Right atrium auricular region (tissue), 2 donors: ENCODE results near the gene ZBTB21. TPM values are rescaled to one million over a fixed set of nuclear protein-coding genes. Genes with fewer than 3 reads are reported as not detected.

Source experiments
- DNase-seq: peaks from one replicate; pipeline ENCODE4 v3.0.0-alpha.2; 2019; ENCODE audit warnings: low spot score
- H3K27ac ChIP-seq, 2 donors: fragments of 200-600 bp; sonication (generic); 1 replicate in 1 of 2; 2 replicates in 1 of 2; pipeline ENCODE4 v1.5.1; 2016 to 2019
- H3K27me3 ChIP-seq, 2 donors: fragments of 200-600 bp; sonication (generic); one replicate each; pipeline versions ENCODE4 v1.5.1 to v1.6.0; 2017 to 2019
- H3K36me3 ChIP-seq: fragments of 200-600 bp; sonication (generic); one replicate; pipeline ENCODE4 v1.5.1; 2016
- H3K4me1 ChIP-seq, 2 donors: fragments of 200-600 bp; sonication (generic); one replicate each; pipeline versions ENCODE4 v1.5.1 to v1.6.0; 2017 to 2019
- H3K4me3 ChIP-seq, 2 donors: fragments of 200-600 bp; sonication (generic); 1 replicate in 1 of 2; 2 replicates in 1 of 2; pipeline ENCODE4 v1.5.1; 2017 to 2019; ENCODE audit warnings: mild to moderate bottlenecking in 1 of 2, moderate library complexity in 1 of 2
- H3K9me3 ChIP-seq, 2 donors: fragments of 200-600 bp; sonication (generic); one replicate each; pipeline ENCODE4 v1.5.1; 2019
- total RNA-seq, 2 donors: library from RNA; depleted of rRNA; stranded (reverse); fragments of >200 nt; gene quantifications; one replicate each; pipeline ENCODE4 v1.1.0, GENCODE V29; 2016
- TF ChIP-seq, protein P1 (sequence below), 2 donors: fragments of 200-600 bp; sonication (generic); IDR thresholded peaks; one replicate each; pipeline ENCODE4 v1.5.1; 2019; ENCODE audit warnings: antibody characterized with exemption in 2 of 2

ZBTB21 gene
- total RNA-seq, 2 donors from 2014 or later, result 5.5 to 10.3 TPM

DNA sequence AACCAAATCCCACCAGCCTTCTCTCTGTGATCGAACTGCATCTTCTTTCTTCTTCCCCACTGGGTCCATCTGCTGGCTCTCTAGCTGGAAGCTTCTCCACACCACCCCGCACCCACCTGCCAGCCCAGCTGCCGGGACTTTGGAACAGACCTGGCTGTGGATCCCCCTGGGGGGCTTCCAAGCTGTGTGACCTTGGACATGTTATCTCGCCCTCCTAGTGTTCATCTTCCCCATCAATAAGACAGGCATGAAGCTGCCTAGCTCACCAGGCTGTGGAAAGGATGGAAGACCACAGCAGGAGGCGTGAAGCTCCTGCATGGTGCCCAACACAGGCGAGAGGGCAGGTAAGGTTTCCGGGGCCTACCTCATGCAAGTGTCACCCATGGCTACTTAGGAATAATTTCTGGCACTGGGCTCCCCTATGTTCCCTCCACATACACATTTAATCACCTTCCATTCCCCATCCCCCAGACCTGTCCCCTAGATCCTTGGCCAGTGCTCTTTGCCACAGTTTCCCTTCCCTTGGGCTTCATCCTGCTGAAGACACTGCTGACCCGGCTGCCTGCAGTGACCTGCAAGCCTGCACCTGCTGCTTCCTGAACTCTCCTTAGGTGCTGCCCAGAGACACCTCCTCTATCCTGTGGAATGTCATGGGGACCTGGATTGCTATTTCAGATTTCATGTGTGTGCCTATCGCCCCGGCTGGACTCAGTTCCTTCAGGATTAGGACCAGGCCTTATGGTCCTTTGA, 43.1 kb downstream of the ZBTB21 start:
- TF ChIP-seq, protein P1, sequence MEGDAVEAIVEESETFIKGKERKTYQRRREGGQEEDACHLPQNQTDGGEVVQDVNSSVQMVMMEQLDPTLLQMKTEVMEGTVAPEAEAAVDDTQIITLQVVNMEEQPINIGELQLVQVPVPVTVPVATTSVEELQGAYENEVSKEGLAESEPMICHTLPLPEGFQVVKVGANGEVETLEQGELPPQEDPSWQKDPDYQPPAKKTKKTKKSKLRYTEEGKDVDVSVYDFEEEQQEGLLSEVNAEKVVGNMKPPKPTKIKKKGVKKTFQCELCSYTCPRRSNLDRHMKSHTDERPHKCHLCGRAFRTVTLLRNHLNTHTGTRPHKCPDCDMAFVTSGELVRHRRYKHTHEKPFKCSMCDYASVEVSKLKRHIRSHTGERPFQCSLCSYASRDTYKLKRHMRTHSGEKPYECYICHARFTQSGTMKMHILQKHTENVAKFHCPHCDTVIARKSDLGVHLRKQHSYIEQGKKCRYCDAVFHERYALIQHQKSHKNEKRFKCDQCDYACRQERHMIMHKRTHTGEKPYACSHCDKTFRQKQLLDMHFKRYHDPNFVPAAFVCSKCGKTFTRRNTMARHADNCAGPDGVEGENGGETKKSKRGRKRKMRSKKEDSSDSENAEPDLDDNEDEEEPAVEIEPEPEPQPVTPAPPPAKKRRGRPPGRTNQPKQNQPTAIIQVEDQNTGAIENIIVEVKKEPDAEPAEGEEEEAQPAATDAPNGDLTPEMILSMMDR (IDR thresholded peaks at IDR 0.05), result no peak
- no peaks in the 10 kb centered on the region for H3K4me1 ChIP-seq
- no peak overlapping the region for H3K27ac ChIP-seq
- no peaks in the 10 kb centered on the region for H3K36me3 ChIP-seq
- DNase-seq, result peak; percentile 47
- no peaks in the 10 kb centered on the region for H3K27me3 ChIP-seq
- no peak overlapping the region for H3K4me3 ChIP-seq
- no peaks in the 10 kb centered on the region for H3K9me3 ChIP-seq

- H3K27ac ChIP-seq, result no peak overlapping the region
- no peaks in the 10 kb centered on the region for H3K36me3 ChIP-seq
- H3K9me3 ChIP-seq, result no peaks in the 10 kb centered on the region
- H3K4me1 ChIP-seq, result no peaks in the 10 kb centered on the region
- TF ChIP-seq, protein P1 (IDR thresholded peaks at IDR 0.05), result no peak
- DNase-seq, result peak; percentile 30
- H3K27me3 ChIP-seq, result no peaks in the 10 kb centered on the region
- H3K4me3 ChIP-seq, result no peak overlapping the region
Observed at GRCh38 chr21:41966041-41966833, 43.9 kb downstream of the ZBTB21 start.

- no peaks in the 10 kb centered on the region for H3K4me1 ChIP-seq
- H3K36me3 ChIP-seq, result no peaks in the 10 kb centered on the region
- DNase-seq, result peak; percentile 7
- H3K27ac ChIP-seq, result no peak overlapping the region
- no peaks in the 10 kb centered on the region for H3K27me3 ChIP-seq
- TF ChIP-seq, protein P1 (IDR thresholded peaks at IDR 0.05), result no peak
- H3K4me3 ChIP-seq, result no peak overlapping the region
- no peaks in the 10 kb centered on the region for H3K9me3 ChIP-seq
Observed at GRCh38 chr21:41965461-41966013, 44.6 kb downstream of the ZBTB21 start.

DNA sequence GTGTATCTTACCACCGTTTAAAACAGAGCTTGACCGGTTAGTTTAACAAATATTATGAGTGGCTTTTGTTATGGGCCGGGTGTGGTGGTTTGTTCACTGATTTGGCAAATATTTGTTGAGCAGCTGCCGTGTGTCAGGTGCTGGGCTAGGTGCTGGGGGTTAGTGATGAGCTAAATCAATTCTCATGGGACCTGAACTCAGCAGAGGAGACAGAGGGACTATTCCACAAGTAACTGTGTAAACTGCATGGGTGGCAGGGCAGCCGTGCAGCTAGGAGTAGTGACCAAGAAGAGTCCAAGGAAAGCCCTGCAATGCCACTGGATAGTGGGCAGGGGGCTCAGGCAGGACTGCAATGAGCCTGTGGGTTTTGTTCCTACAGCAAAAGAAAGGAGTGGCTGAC, 45.1 kb downstream of the ZBTB21 start:
- no peaks in the 10 kb centered on the region for H3K4me1 ChIP-seq
- H3K36me3 ChIP-seq, result no peaks in the 10 kb centered on the region
- no peaks in the 10 kb centered on the region for H3K9me3 ChIP-seq
- TF ChIP-seq, protein P1 (IDR thresholded peaks at IDR 0.05), result no peak
- H3K4me3 ChIP-seq, result no peak overlapping the region
- no peak overlapping the region for H3K27ac ChIP-seq
- DNase-seq, result peak; percentile 32
- H3K27me3 ChIP-seq, result no peaks in the 10 kb centered on the region

DNA sequence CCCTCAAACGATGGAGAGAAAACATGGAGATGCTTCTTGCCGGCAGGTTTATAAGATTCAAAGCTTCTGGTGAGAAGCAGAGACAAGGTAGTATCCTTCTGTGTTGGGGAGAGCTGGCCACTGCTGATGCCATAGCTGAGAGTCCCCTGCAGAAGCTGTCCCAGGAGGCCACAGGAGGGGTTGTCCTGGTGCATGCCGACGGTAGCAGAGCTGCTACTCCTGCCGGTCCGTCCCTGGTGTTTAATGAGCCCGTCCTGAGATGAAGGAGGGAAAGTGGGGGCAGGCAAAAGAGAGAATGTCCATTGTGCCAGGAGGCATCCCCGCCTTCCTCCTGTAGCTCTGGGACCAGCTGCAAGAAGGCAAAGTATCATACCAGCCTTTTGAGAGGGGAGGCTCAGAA, 46.0 kb downstream of the ZBTB21 start:
- peak; percentile 43 for DNase-seq
- Histone ChIP-seq H3K36me3 (no peaks in the 10 kb centered on the region), H3K27ac (no peak overlapping the region), H3K4me3 (no peak overlapping the region), H3K9me3 (no peaks in the 10 kb centered on the region), H3K4me1 (no peaks in the 10 kb centered on the region), H3K27me3 (no peaks in the 10 kb centered on the region)
- TF ChIP-seq, protein P1 (IDR thresholded peaks at IDR 0.05), result no peak
